NCI-H510A treated with DMSO at 0.1 percent for 48 hours (cell line): ENCODE measurements around the gene ZFYVE28.
"Not testable (repeated sequence)": the region's sequence is repeated elsewhere in the genome, so short reads cannot be mapped to it uniquely, and the experiment has no call there.

Experiments used
- DNase-seq: peaks from one replicate; lab custom pipeline; 2025; lab: John Stamatoyannopoulos, UW

Gene ZFYVE28

DNA sequence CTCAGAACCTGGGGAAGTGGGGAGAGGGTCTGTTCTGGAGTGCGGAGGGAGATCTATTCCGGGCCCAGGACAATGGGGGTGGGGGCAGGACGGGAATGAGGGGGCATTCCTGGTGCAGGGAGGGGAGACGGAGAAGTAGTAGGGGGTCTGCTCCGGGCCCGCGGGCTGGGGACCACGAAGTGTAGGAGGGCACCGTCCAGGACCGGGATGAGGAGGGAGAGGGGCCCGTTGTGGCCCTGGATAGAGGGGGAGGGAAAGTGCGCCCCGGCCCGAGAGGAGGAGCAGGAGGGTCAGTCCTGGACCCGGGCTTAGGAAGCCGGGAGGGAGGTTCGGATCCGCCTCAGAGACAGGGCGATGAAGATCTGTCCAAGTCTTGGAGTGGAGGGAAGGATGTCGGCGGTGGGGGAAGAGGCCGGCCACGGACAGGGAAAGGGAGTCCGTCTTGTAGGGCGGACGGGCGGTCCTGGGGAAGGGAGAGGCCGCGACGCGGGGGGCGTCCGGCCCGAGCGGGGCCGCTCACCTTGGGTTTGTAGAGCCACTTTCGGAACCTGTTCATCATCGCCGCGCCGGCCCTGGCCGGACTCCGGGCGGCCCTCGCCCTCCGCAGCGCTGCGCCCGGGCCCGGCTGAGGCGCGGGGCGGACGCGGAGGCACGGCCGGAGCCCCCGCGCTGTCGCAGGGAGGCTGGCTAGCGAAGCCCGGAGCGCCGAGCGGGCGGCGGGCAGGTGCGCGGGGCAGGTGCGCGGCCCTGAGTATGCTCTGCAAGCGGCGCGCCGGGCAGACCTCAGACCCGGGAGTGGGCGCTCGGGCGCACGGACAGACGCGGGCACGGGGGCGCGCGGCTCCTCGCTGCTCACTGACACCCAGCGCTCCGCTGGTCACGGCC lies at the start of gene ZFYVE28:
Gene ZFYVE28 (minus strand): TSS at position 881 of the 885 bp plus-strand sequence. CDS start 322 bp downstream, at position 559.
- DNase-seq = peak; percentile 65

- DNase-seq = not testable (repeated sequence)
Observed at GRCh38 chr4:2465544-2465943, 47.1 kb upstream of the ZFYVE28 start.

GRCh38 chr4:2465032-2465431 lies 46.6 kb upstream of the ZFYVE28 start:
- DNase-seq = no peak

DNA sequence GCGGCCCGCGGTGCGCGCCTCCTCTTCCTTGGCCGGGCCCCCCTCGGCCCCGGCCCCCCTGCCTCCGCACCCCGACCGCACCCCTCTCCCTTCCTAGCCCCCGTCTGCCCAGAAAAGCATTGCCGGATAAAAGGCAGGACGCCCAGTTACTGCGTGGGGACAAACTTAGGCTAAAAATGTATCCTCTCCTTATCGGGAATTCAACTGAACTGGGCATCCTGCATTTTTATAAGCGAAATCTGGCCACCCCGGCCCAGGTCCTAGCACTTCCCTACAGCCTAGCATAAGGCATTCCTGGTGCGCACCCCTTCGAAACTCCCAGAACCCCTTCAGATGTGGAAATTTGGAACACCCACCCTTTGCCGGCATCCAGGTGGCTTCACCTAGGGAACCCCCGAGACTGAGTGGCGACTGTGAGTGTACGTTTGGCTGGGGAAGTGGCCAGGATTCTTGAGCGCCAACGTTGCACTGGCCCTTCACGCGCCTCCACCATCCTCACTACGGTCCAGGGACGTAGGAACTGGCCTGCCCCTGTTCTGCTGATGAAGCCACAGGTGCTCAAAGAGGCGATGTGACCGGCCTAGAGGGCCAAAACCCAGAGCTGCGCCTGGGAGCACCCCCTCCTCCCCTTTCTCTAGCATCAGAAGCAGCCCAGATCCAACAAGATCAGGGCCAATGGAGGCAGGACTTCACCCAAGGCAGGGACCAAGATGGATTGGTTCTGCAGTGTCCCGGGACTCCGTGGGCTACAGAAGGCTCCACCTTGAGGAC lies 44.7 kb upstream of the ZFYVE28 start:
- DNase-seq = no peak

DNA sequence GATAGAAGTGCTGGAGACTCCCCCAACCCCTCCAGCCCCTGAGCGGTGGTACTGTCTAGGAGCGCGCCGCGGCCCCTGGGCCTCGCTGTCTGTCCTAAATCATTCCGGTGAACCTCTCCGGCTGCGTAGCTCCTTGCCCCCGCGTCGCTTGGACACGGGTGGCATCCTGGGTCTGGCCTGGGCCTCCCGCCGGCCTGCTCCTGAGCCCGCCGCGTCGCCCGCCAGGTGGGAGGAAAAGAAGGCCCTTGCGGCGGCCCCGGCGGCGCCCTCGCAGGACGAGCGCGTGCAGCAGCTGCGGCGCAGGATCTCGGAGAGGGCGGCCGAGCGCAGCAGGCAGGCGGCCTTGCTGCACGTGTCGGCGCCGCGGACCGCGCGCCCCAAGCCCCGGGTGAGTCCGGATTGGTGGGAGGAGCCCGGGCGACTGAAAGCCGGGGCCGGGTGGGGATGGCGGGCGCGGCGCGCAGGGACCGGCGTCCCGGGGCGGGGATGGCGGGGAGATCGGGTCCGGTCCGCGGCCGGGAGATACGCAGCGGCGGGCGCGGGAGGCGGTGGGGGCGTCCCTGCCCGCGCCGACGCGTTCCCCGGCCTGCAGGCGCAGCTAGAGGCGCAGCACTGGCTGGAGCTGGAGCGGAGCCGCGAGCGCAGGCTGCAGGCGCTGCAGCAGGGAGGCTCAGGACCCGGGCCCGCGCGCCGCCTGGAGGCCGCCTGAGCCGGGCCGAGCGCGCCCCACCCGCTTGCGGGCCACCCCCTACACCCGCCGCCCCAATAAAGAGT lies 44.0 kb upstream of the ZFYVE28 start:
- peak; percentile 29 for DNase-seq

- DNase-seq = no peak
Observed at GRCh38 chr4:2461246-2461960, 43.0 kb upstream of the ZFYVE28 start.

DNA sequence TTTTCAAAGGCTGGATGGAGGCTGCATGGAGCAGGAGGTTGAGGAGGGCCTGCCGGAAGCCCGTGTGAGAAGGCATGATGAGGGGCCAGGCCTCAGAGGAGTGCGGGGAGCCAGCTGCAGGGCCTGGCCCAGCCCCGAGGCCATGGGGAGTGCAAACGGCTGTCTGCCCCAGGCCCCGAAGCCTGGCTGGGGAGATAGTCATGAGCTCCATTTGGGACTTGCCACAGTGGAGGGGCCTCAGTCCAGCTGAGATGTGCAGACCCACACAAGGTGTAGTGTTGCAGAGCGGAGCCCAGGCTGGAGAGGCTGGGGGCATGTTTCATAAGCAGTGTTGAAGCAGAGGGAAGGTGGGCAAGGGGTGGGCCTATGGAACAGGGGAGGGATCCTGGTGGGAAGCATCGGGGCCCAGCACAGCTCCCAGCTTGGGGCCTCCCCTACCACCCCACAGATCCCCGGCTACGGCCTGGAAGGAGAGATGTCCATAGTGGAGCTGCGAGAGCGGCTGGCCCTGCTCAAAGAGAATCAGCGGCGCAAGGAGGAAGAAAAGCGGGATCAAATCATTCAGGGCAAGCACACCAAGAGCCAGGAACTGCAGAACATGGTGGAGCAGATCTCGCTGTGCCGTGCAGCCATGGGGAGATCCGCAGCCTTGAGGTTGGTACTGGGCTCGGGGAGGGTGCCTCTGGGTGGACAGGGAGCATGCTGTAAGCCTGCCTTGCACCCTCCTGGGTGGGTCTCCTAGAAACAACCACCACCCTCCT lies 41.3 kb upstream of the ZFYVE28 start:
- DNase-seq = no peak

DNA sequence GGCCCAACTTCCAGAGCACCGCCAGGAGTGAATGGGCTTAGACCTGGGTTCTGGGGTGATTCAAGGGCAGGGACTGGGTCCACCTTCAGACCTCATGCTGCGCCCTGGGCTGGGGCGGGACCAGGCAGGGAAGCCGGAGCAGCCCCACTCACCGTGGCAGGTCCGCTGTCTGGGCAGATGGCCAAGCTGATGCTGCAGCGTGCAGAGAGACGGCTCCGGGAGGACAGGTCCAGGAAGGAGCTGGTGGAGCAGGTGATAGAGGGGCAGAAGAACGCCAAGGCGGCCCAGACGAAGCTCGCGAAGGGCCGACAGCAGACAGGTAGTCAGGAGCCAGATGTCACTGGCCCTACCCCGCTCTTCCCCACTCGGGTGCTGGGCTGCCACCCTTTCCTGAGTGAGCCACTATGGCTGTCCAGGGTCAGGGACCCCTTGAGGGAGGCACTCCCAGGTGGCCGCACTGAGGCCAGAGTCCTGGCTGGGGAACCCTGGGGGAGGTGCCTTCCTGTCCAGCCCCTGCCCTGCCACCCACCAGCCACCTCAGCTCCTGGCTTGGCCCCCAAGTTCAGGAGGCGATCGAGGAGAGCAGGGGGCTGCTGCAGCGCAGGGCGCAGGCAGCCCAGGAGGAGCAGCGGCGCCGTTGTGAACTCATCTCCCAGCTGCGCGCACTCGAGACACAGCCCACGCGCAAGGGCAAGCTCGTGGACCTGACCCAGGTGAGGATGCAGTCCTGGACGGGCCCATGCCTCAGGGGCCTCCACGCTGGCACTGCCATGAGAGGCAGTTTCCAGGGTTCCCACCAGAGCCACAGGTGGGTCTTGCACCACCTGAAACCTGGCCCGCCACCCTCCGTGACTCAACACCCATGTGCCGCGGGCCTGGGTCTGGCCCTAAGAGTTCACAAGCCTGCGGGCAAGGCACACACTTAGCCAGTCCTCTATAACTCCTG lies 40.4 kb upstream of the ZFYVE28 start:
- no peak for DNase-seq

GRCh38 chr4:2457481-2458295 lies 39.2 kb upstream of the ZFYVE28 start:
- no peak for DNase-seq

DNA sequence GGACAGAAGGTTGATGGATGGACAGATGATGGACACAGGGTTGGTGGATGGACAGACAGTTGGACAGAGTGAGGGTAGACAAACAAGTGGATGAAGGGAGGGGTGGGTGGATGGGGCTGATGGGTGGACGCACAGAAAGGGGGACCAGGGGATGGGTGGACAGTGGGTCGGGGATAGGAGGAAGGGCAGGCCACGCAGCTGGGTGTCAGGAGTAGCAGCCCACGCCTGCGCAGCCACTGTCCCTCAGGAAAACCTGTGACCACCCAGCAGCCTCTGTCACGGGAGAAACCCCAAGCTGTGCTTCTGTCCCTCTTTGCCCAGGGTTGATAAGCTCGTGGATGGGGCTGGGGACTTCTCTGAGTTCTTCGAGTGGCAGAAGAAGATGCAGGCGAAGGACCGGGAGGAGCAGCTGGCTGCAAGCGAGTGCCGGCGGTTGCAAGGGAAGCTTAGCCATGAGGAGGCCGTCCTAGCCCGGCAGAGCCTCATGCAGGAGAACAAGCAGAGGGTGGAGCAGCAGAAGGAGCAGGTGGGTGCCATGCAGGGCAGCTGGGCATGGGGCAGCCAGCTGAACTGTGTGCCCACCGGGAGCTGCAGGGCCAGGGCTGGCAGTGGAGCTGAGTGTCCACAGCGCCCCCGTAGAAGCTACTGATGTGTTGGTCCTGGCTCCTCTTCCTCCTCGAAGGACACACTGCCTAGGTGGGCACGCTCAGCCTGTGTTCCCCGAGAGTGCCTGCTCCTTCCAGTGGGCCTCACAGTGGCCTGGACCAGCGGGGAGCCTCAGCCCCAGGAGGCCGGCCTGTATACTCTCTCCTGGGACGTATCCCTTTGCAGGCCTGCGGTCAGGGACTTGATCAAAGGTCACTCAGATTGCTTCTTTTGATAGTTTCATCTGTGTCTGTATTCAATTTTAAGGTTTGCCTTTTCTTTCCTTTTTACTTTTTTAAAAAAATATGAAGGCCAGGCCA lies 33.7 kb upstream of the ZFYVE28 start:
- no peak for DNase-seq

DNA sequence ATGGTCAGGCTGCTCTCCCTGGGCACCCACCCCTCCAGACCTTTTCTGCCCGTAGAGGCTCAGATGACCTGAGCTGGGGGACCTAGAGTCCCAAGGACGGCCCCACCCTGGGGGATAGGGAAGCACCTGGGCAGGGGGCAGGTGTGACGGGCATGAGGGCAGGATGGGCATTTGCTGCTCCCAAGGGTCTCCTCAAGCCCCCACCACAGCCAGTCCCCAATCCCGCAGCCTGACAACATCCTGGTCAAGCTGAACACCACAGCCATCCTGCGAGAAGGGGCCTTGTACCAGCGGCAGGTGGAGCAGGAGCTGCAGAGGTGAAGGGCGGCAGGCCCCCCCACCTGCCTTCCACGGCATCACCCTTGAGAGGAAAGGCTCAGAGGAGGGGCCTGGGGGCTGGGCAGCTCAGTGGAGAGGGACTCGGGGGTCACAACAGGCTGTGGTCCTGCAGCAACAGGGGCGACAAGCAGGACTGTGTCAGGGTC lies 32.6 kb upstream of the ZFYVE28 start:
- no peak for DNase-seq

DNA sequence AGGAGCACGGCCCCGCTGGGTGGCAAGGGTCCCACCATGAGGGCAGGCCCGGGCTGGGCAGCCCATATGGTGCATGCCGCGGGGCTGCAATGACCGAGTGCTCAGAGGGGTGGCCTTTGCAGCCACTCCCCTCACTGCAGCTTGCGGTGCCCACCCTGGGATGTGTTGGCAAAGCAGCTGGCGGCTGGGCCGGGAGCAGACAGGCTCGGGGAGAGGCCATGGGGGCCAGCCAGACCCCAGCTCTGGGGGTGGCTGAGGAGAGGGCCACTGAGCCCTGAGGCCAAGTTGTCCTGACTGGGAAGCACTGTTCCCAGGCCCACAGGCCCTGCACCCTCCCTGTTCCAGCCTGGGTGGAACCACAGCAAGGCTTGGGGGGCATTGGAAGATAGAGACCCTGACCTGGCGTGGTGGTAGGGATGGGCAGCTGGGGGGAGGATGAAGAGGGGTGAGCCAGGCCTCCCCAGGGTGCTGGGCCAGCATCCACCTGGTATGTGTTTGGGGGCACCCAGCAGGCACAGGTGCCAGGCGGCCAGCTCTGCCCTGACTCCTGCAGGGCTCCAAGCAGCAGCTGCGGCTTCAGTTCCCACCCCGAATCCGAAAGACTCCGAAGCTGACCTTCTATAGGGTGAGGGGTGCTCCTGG lies 32.1 kb upstream of the ZFYVE28 start:
- no peak for DNase-seq

- DNase-seq = no peak
Observed at GRCh38 chr4:2449511-2450392, 31.3 kb upstream of the ZFYVE28 start.

- DNase-seq = no peak
Observed at GRCh38 chr4:2449051-2449450, 30.6 kb upstream of the ZFYVE28 start.

GRCh38 chr4:2448589-2448988 lies 30.1 kb upstream of the ZFYVE28 start:
- no peak for DNase-seq
